ENCODE measurements around the gene SUSD5. TPM values are rescaled to one million over a fixed set of nuclear protein-coding genes. Genes with fewer than 3 reads are reported as not detected.
A peak's percentile ranks its signal among the peaks of the same experiment; 100 is the strongest.

SUSD5 gene
- total RNA-seq, 1 donor from 2014 or later = 1.9 TPM

GRCh38 chr3:33146791-33147445 lies 71.7 kb downstream of the SUSD5 start:
- Histone ChIP-seq H3K27ac (no peak overlapping the region), H3K4me3 (no peak overlapping the region), H3K9me3 (no peaks in the 10 kb centered on the region), H3K4me1 (peaks cover 20% of the 10 kb centered on the region), H3K36me3 (peaks cover 25% of the 10 kb centered on the region), H3K27me3 (ENCODE audit: low read depth) (no peaks in the 10 kb centered on the region)
- intact Hi-C loops (cut with DNase I) = no loop called here
- ATAC-seq (no peak), DNase-seq (no peak)
- TF ChIP-seq, protein P1, sequence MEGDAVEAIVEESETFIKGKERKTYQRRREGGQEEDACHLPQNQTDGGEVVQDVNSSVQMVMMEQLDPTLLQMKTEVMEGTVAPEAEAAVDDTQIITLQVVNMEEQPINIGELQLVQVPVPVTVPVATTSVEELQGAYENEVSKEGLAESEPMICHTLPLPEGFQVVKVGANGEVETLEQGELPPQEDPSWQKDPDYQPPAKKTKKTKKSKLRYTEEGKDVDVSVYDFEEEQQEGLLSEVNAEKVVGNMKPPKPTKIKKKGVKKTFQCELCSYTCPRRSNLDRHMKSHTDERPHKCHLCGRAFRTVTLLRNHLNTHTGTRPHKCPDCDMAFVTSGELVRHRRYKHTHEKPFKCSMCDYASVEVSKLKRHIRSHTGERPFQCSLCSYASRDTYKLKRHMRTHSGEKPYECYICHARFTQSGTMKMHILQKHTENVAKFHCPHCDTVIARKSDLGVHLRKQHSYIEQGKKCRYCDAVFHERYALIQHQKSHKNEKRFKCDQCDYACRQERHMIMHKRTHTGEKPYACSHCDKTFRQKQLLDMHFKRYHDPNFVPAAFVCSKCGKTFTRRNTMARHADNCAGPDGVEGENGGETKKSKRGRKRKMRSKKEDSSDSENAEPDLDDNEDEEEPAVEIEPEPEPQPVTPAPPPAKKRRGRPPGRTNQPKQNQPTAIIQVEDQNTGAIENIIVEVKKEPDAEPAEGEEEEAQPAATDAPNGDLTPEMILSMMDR (IDR thresholded peaks at IDR 0.05) = no peak

DNA sequence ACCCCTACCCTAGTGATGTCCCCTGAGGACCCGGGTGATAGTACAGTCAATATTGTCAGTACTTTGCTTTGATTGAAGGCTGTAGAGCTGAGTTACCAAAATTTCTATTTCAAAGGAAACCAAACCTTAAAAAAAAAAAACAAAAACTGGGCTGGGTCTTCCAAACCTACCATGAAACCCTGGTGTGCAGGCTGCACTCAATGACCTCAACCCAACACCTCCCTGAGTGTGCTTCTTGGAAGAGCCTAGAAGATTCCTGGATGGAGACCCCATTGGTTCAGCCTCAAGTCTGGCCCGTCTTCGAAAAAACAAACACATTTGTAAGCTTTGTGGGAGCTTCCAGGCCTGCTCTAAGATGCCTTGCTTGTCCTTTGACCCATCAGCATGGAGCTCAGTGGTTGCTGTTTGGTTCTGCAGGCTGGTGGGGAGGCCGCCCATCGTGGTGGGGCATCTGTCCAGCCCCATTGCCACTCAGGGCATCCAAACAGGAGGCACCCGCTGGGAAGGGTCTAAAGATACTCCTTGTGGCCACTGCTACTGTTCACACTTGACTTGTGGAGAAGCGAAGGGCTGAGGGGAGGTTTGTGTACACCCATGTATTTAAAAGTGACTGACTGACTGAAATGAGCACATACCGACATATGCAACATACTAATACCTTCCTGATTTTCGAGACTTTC lies 72.6 kb downstream of the SUSD5 start:
- no peak overlapping the region for H3K4me3 ChIP-seq
- ATAC-seq = no peak

GRCh38 chr3:33145221-33145900 lies 73.2 kb downstream of the SUSD5 start:
- Histone ChIP-seq H3K9me3 (no peaks in the 10 kb centered on the region), H3K27ac (no peak overlapping the region), H3K27me3 (ENCODE audit: low read depth) (no peaks in the 10 kb centered on the region), H3K4me3 (no peak overlapping the region), H3K36me3 (peaks cover 41% of the 10 kb centered on the region), H3K4me1 (peaks cover 20% of the 10 kb centered on the region)
- ATAC-seq (peak; percentile 51 to 54), DNase-seq (no peak)
- intact Hi-C loops (cut with DNase I) = no loop called here
- TF ChIP-seq, protein P1 (IDR thresholded peaks at IDR 0.05) = no peak

More for the DNA sequence above, 72.6 kb downstream of the SUSD5 start:
- peaks cover 34% of the 10 kb centered on the region for H3K36me3 ChIP-seq
- H3K27ac ChIP-seq = no peak overlapping the region
- no peak for DNase-seq
- no peaks in the 10 kb centered on the region for H3K9me3 ChIP-seq
- H3K27me3 ChIP-seq (ENCODE audit: low read depth) = no peaks in the 10 kb centered on the region
- intact Hi-C loops (cut with DNase I) = no loop called here
- H3K4me1 ChIP-seq = peaks cover 20% of the 10 kb centered on the region
- TF ChIP-seq, protein P1 (IDR thresholded peaks at IDR 0.05) = no peak

GRCh38 chr3:33144433-33144832 lies 74.2 kb downstream of the SUSD5 start:
- Histone ChIP-seq H3K36me3 (peaks cover 46% of the 10 kb centered on the region), H3K9me3 (no peaks in the 10 kb centered on the region), H3K4me3 (no peak overlapping the region), H3K4me1 (peaks cover 20% of the 10 kb centered on the region), H3K27ac (no peak overlapping the region), H3K27me3 (ENCODE audit: low read depth) (no peaks in the 10 kb centered on the region)
- DNase-seq (no peak), ATAC-seq (no peak)
- intact Hi-C loops (cut with DNase I) = no loop called here
- TF ChIP-seq, protein P1 (IDR thresholded peaks at IDR 0.05) = peak; percentile 39

DNA sequence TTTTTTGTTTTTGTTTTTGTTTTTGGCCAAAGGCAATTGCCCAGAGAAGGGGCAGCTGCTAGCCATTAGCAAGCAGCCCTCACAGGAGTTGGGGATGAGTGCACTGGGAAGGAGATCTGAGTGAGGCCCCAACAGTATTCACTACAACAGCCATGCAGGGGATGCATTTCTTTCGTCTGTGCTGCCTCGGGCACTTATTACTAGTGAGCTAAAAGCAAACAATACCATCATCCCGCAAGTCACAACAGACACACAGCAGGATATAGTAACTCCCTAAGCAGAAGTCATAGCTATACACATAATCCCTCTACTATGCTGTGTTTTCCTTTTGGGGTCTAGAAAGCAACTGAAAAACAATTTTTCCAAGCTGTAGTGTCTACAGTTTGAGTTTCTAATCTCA lies 77.6 kb downstream of the SUSD5 start:
- Histone ChIP-seq H3K9me3 (no peaks in the 10 kb centered on the region), H3K27ac (no peak overlapping the region), H3K4me1 (no peaks in the 10 kb centered on the region), H3K27me3 (ENCODE audit: low read depth) (no peaks in the 10 kb centered on the region), H3K4me3 (no peak overlapping the region), H3K36me3 (peaks cover 64% of the 10 kb centered on the region)
- TF ChIP-seq, protein P1 (IDR thresholded peaks at IDR 0.05) = no peak
- intact Hi-C loops (cut with DNase I) = no loop called here
- DNase-seq = no peak
- ATAC-seq = no peak

Data from lower lobe of right lung (tissue), 2 donors.